Stimulated activated CD8-positive, alpha-beta memory T cell treated with anti-CD3 and anti-CD28 coated beads, Interleukin-2, amount 100 ng/mL, for 48 hours (primary cell): ENCODE measurements around the gene SH3RF2.

Source experiments
- DNase-seq, 2 donors: peaks; one replicate each; pipeline ENCODE4 v3.0.0-alpha.2; 2020; ENCODE audit warnings: low read depth in 2 of 2

Gene SH3RF2

DNA sequence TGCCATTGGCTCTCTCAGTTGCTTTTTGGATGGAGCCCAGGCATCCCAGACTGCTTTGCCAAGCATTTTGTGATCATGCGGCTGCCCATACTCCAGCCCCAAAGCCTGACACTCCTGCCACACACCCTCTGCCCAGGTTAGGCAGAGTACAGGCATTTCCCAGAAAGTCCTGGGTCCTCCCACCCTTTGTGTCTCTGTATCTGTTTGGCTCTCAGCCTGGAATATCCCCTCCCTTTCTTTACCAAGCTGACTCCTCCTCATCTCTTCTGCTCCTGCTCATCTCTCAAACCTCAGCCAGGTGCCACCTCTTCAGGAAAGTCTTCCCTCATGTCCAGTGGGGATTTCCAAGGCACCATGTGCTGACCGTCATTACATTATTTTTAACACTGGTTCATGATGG, 14.3 kb upstream of the SH3RF2 start:
- DNase-seq: no peak

GRCh38 chr5:145923405-145923804, 13.0 kb upstream of the SH3RF2 start:
- DNase-seq: no peak

GRCh38 chr5:145924849-145925248, 11.5 kb upstream of the SH3RF2 start:
- DNase-seq: no peak

- DNase-seq: no peak
Observed at GRCh38 chr5:145925353-145925752, 11.0 kb upstream of the SH3RF2 start.

GRCh38 chr5:145925803-145926202, 10.6 kb upstream of the SH3RF2 start:
- no peak for DNase-seq

DNA sequence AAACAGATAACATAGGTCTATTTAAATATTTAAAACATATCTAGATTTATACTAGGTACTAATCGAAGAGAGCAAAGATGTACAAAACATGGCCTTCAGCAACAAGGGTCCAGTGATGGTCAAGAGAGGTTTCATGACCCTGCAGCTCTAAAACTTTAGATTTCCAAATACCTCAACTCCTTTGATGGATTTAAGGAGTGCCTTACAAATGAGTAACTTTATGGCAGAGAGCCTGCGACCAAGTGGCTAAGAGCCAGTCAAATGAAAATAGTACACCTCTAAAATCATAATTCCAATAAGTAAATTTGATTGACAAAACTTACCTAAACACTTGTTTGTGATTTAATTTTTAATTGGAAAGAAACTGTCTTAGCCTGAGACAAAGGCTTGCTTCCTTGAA, 4.7 kb upstream of the SH3RF2 start:
- no peak for DNase-seq

- DNase-seq: no peak
Observed at GRCh38 chr5:145934276-145934675, 2.1 kb upstream of the SH3RF2 start.

DNA sequence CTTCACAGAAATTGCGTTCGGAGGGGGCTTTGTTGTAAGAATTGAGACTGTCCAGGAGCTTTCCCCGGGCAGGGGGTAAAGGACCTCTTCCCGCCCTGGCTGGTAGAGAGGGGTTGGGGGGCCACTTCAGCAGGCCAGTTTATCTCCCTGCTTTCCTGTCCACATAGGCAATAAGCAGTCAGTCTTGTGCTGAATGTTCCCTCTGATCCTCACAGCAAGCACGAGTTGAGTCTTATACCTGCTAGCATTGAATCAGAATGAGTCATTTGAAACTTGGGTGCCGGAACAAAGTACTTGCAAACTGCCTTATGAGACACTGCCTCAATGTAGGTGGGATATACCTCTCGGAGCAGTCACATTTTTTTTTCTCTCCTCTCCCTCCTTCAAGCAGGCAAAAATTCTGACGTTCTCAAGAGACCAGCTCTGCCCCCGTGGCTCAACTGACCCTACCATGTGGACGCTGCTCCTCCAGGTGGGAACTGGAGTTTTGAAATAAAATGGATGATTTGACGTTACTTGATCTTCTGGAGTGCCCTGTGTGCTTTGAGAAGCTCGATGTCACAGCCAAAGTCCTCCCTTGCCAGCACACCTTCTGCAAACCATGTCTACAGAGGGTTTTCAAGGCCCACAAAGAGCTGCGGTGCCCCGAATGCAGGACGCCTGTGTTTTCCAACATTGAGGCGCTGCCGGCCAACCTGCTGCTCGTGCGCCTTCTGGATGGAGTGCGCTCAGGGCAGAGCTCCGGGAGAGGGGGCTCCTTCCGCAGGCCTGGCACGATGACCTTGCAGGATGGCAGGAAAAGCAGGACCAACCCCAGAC, 1.3 kb downstream of the SH3RF2 start:
- no peak for DNase-seq

DNA sequence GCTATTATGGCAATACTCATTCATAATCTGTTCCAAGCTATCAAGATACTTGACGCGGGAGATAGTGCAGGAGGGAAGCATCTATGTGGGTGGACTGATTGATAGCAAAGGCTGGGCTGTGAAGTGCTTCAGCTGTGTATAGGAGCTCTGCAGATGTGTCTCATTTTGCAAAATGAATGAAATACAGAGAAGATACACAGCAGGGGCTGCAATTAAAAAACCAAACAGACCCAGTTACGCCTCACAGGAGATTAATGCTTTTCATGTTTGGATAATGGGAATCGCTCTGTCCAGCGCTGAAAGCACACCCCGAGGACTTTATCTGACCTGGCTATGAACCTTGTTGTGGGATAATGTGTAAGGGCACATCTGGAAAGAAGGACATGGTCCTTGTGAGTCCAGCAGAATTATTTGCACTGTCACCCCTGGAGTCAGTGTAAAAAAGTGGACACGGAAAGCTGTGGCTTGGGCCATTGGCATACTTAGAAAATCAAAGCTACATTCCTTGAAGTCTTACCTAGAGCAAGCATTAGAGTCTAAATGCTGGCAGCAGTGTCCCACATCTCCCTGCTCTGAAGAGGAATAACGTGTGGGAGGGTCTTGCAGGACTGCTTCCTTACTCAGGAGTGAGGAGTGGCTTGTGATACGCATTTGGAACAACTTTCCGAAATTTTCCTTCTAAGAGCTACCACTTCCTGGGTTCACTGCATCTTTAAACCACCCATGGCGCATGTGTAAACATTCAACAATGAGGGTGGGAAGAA, 2.6 kb downstream of the SH3RF2 start:
- DNase-seq: no peak

DNA sequence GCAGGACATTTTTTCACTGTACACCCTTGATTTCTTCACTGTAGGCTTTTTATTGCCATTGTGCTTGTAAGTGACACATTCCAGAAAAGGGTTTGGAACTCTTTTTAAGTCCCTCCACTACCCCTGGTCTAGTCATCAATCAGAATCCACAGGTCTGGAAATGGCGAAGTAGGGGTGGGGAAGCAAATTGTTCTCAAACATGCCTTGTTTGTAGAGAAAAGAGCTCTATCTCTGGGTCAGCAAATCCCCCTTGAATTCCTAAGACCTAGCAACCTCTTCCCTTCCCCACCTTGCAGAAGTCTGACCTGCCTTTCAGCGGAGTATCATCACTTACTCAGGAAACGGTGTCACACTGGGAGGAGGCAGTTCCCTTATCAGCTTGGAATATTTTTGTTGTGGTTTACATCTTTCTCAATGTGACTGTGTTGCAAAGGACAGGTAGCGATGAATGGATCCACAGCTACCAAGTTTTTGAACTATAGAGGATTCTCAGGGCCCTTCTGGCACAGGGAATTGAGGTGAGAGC, 3.2 kb downstream of the SH3RF2 start:
- DNase-seq: no peak

DNA sequence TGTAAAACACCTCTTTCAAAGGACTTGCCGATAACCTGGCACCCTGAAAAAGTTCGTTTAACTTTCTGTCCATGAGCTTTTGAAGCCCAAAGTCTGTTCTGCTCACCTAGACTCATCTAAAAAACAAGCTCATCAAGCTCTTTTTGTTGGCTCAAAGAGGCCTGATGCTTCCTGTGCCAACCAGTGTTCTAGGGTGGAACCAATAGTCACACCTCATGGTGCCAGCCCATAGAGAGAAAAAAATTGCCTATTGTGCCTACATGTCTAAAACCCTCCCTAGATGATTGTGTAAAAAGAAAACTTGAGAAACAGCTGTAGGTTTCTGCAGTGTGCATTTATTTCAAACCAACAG, 4.7 kb downstream of the SH3RF2 start:
- no peak for DNase-seq

GRCh38 chr5:145941448-145942130, 5.2 kb downstream of the SH3RF2 start:
- no peak for DNase-seq

DNA sequence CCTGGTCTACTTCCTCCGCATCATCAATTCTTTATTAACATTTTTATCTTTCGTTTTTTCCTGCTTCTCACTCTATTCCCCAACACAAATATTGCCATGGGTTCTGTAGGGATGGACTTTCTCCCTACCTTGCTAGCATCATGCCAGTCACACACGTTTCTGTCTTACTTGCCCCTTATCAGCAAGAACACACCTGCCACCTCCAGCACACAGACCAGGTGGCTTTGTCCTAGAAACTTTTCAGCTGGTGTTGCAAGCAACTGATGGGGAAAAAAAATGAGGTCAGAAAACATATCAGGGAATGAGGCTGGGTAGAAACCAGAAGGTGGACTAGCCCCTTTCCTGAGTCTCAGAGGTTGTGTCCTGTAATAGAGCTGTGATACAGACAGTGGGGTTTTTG, 5.8 kb downstream of the SH3RF2 start:
- no peak for DNase-seq

- no peak for DNase-seq
Observed at GRCh38 chr5:145942749-145943148, 6.4 kb downstream of the SH3RF2 start.

GRCh38 chr5:145943674-145944121, 7.3 kb downstream of the SH3RF2 start:
- no peak for DNase-seq

- no peak for DNase-seq
Observed at GRCh38 chr5:145944328-145944727, 8.0 kb downstream of the SH3RF2 start.

DNA sequence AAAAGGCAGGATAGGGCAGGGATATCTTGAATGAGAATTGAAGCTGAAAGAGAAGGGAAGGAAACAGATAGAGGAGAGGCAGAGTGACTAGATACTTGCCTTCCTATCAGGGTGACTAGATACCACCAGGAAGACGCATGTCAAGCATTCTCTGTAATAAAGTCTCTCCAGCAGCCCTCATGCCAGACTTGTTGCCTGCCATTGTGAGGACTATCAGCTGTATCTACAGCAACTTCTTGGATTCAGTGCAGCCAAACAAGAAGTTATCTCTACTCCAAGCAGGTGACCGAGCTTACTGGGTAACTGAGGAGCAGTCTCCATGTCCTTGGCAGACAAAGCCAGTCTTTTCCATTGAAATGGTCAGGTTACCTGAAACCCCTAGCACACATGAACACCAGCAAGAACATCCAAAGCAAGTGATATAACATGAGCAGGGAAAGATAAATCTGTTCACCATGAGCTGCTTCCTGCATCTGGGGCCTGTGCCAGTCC, 9.3 kb downstream of the SH3RF2 start:
- no peak for DNase-seq

GRCh38 chr5:145946112-145946861, 9.9 kb downstream of the SH3RF2 start:
- no peak for DNase-seq

DNA sequence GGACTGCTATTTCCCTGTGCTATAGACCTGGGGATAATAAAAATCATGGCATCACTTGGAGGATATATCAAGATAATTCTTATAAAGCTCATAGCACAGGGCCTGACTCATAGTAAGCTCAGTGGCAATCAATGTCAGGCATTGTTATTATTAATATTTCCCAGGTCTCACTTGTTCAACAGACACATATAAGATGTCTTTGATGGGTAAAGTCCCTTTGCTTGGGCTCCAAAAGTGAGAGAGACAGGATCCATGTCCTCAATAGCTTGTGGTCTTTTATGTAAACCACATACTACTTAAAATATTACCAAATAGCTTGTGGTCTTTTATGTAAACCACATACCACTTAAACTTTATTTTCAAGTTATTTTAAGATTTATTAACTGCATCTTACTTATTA, 11.2 kb downstream of the SH3RF2 start:
- DNase-seq: no peak

- no peak for DNase-seq
Observed at GRCh38 chr5:145948047-145948446, 11.7 kb downstream of the SH3RF2 start.

DNA sequence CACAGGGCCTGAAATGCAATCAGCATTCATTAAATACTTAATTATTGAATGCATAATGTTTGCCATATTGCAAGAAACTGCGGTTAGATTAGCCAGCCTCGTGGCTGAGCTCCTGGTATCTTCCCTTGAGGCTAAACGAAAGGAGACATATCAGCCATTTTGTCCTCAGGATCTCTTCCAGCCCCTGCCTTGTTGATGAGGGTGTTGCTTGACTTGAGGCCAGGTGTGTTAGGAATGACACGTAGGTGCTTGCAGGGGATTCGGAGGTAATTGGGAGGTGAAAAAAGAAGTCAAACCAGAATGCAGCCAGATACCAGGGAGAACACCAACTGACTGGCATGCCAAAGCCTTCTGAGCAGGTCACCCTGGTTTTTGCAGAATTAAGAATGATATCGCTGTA, 12.5 kb downstream of the SH3RF2 start:
- no peak for DNase-seq

DNA sequence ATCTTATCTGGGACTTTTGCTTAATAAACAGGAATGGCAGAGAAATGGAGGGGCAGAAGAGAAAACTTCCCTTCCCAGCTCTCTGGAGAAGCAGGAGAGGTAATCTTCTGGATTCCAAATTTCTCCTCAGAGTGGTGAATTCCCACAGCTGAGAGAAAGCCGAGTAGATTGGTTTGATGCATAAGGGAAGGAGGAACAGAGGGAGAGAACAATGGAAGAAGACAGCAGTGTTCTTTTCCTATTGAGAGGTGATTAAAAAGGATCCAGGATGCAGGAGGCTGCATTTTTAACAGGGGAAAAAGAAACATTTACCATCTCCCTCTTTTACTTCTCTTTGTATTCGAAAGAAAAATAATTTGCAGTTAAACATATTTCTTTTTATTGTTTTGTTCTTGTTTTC, 13.1 kb downstream of the SH3RF2 start:
- no peak for DNase-seq
